ENCODE data around the gene ST7.

DNA sequence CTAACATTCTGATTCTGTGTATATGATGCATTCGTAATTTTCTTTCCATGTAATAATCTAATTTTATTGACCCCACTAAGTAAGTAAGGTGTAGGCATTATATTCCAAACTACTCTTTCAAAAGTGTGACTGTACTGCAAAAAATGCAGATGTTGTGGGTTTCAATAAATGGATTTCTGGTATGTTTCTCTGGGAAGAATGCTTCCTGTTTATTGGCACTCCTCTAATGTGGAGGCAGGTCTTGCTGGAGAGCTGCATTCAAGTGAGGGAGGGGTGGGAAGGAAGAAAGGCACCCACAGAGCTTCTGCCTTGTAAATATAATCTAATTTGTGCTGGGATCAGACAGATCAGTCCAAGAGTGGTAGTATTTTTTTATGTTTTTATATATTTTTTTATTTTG, 23.9 kb downstream of the ST7 start:
- no peak for TF ChIP-seq CTCF (IDR thresholded peaks at IDR 0.05; ENCODE audit: poor library complexity, severe bottlenecking)
- no peak for TF ChIP-seq EP300 (conservative IDR thresholded peaks at IDR 0.05; ENCODE audit: poor library complexity, severe bottlenecking)
